Measurements from ENCODE around the gene DMRT1. TPM values are rescaled to one million over a fixed set of nuclear protein-coding genes. Genes with fewer than 3 reads are reported as not detected.

The DMRT1 gene
- total RNA-seq, 1 experiment from 2014 or later, result not detected

GRCh38 chr9:979983-980382 is 138.5 kb downstream of the DMRT1 start:
- H3K27ac ChIP-seq (ENCODE audit: low read length), result no peak overlapping the region
- H3K27me3 ChIP-seq (ENCODE audit: control insufficient read depth, insufficient read depth, low read length), result no peaks in the 10 kb centered on the region
- DNase-seq (ENCODE audit: low read depth, low spot score), result no peak
- intact Hi-C loops (cut with micrococcal nuclease; ENCODE audit: unreplicated experiment), result no loop called here
- ChIA-PET POLR2A (no interaction called here), CTCF (no interaction called here)
- BruUV-seq (replicated peaks), result no TSS peak
- H3K4me1 ChIP-seq (ENCODE audit: control insufficient read depth, insufficient read depth, low read length), result no peaks in the 10 kb centered on the region
- no peaks in the 10 kb centered on the region for H3K36me3 ChIP-seq (ENCODE audit: control insufficient read depth, insufficient read depth, low read length)
- ATAC-seq, result no peak
- H3K4me3 ChIP-seq (ENCODE audit: low read depth in 2 of 2, low read length in 2 of 2), result no peak overlapping the region
- H3K9me3 ChIP-seq (ENCODE audit: control insufficient read depth, insufficient read depth, low read depth, low read length), result no peaks in the 10 kb centered on the region
- in situ Hi-C loops (cut with HindIII; ENCODE audit: low pct_unique_long_range_greater_than_20kb, low sequenced_read_pairs), result no loop called here
- no peak for TF ChIP-seq REST (IDR thresholded peaks at IDR 0.05; ENCODE audit: insufficient read depth in 1 of 2, low read depth in 2 of 2, low read length in 1 of 2)
- TF ChIP-seq TCF7L2 (IDR thresholded peaks at IDR 0.05; ENCODE audit: low read depth, low read length), result no peak
- no peak for TF ChIP-seq SIN3A (IDR thresholded peaks at IDR 0.05; ENCODE audit: borderline replicate concordance, insufficient read depth, low read depth, low read length)
- no peak for TF ChIP-seq POLR2AphosphoS5 (IDR thresholded peaks at IDR 0.05; ENCODE audit: low read depth, low read length)
- TF ChIP-seq, protein P1, sequence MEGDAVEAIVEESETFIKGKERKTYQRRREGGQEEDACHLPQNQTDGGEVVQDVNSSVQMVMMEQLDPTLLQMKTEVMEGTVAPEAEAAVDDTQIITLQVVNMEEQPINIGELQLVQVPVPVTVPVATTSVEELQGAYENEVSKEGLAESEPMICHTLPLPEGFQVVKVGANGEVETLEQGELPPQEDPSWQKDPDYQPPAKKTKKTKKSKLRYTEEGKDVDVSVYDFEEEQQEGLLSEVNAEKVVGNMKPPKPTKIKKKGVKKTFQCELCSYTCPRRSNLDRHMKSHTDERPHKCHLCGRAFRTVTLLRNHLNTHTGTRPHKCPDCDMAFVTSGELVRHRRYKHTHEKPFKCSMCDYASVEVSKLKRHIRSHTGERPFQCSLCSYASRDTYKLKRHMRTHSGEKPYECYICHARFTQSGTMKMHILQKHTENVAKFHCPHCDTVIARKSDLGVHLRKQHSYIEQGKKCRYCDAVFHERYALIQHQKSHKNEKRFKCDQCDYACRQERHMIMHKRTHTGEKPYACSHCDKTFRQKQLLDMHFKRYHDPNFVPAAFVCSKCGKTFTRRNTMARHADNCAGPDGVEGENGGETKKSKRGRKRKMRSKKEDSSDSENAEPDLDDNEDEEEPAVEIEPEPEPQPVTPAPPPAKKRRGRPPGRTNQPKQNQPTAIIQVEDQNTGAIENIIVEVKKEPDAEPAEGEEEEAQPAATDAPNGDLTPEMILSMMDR (IDR thresholded peaks at IDR 0.05), result no peak

GRCh38 chr9:980640-981039 is 139.1 kb downstream of the DMRT1 start:
- Histone ChIP-seq H3K27ac (ENCODE audit: low read length) (no peak overlapping the region), H3K36me3 (ENCODE audit: control insufficient read depth, insufficient read depth, low read length) (no peaks in the 10 kb centered on the region), H3K9me3 (ENCODE audit: control insufficient read depth, insufficient read depth, low read depth, low read length) (no peaks in the 10 kb centered on the region), H3K4me3 (ENCODE audit: low read depth in 2 of 2, low read length in 2 of 2) (no peak overlapping the region), H3K27me3 (ENCODE audit: control insufficient read depth, insufficient read depth, low read length) (no peaks in the 10 kb centered on the region), H3K4me1 (ENCODE audit: control insufficient read depth, insufficient read depth, low read length) (no peaks in the 10 kb centered on the region)
- ChIA-PET POLR2A (no interaction called here), CTCF (no interaction called here)
- intact Hi-C loops (cut with micrococcal nuclease; ENCODE audit: unreplicated experiment), result no loop called here
- TF ChIP-seq SIN3A (IDR thresholded peaks at IDR 0.05; ENCODE audit: borderline replicate concordance, insufficient read depth, low read depth, low read length), result no peak
- TF ChIP-seq POLR2AphosphoS5 (IDR thresholded peaks at IDR 0.05; ENCODE audit: low read depth, low read length), result no peak
- TF ChIP-seq TCF7L2 (IDR thresholded peaks at IDR 0.05; ENCODE audit: low read depth, low read length), result no peak
- TF ChIP-seq REST (IDR thresholded peaks at IDR 0.05; ENCODE audit: insufficient read depth in 1 of 2, low read depth in 2 of 2, low read length in 1 of 2), result no peak
- TF ChIP-seq, protein P1 (IDR thresholded peaks at IDR 0.05), result no peak
- DNase-seq (ENCODE audit: low read depth, low spot score) (no peak), ATAC-seq (no peak)
- in situ Hi-C loops (cut with HindIII; ENCODE audit: low pct_unique_long_range_greater_than_20kb, low sequenced_read_pairs), result no loop called here
- no TSS peak for BruUV-seq (replicated peaks)

Data from Panc1 (cell line).